Activated CD8-positive, alpha-beta T cell treated with anti-CD3 and anti-CD28 coated beads, Interleukin-2, amount 10 ng/mL, durations not matched to agents 7 days and 5 days (primary cell): ENCODE results near the gene TMUB1. TPM values are rescaled to one million over a fixed set of nuclear protein-coding genes. Genes with fewer than 3 reads are reported as not detected.

ENCODE experiments used
- ATAC-seq: fragments of 150-1000 bp; cut with Tn5 transposase; one replicate; pipeline ENCODE4 v1.10.0; 2021; ENCODE audit warnings: moderate library complexity
- CTCF ChIA-PET: fragments of 350-600 bp; sonication (Branson Sonifier 250); formaldehyde crosslinking; loops from one replicate; lab custom pipeline; 2021; ENCODE audit warnings: antibody characterized with exemption; lab: Charles Lee
- POLR2A ChIA-PET: fragments of 350-600 bp; sonication (Branson Sonifier 250); formaldehyde crosslinking; loops from one replicate; lab custom pipeline; 2021; ENCODE audit warnings: antibody characterized with exemption; lab: Charles Lee
- DNase-seq: peaks from one replicate; pipeline ENCODE4 v3.0.0-alpha.2; 2020
- H3K27ac Mint-ChIP-seq: one replicate; pipeline ENCODE4 v1.8.0; 2021; ENCODE audit warnings: mild to moderate bottlenecking, mixed read lengths
- H3K27me3 Mint-ChIP-seq: one replicate; pipeline ENCODE4 v1.8.0; 2021; ENCODE audit warnings: low read depth, mixed read lengths
- H3K36me3 Mint-ChIP-seq: one replicate; pipeline ENCODE4 v1.8.0; 2021; ENCODE audit warnings: low read depth, mixed read lengths
- H3K4me1 Mint-ChIP-seq: one replicate; pipeline ENCODE4 v1.8.0; 2021; ENCODE audit warnings: low read depth, mixed read lengths
- H3K4me3 Mint-ChIP-seq: one replicate; pipeline ENCODE4 v1.8.0; 2021; ENCODE audit warnings: mild to moderate bottlenecking, mixed read lengths
- H3K9me3 Mint-ChIP-seq: one replicate; pipeline ENCODE4 v1.8.0; 2022; ENCODE audit warnings: mixed read lengths; ENCODE audit not compliant: insufficient read depth
- total RNA-seq, 2 experiments: library from RNA; stranded (reverse); gene quantifications; one replicate each; pipeline ENCODE4 v1.2.3, GENCODE V29; 2021

TMUB1 gene
- total RNA-seq: 10 to 100 TPM; 76.7 to 82.6 TPM

GRCh38 chr7:151083071-151083823, at the start of gene TMUB1:
TMUB1 (minus strand) TSS chr7:151083493; CDS start chr7:151082563, 930 bp downstream.
- H3K27me3 Mint-ChIP-seq: peaks cover 21% of the 10 kb centered on the region
- peak; percentile 66 for ATAC-seq
- H3K4me3 Mint-ChIP-seq: peak within 1 kb of the TSS; percentile 87
- H3K9me3 Mint-ChIP-seq: no peaks in the 10 kb centered on the region
- H3K27ac Mint-ChIP-seq: peak within 1 kb of the TSS; percentile 93
- CTCF ChIA-PET: interaction anchor here (0.6 to 1.3 kb wide), 2 partner anchors 15 to 75 kb away, joined by 3 read pairs; no protein-coding TSS in a partner anchor
- peaks cover 14% of the 10 kb centered on the region for H3K36me3 Mint-ChIP-seq
- peaks cover 62% of the 10 kb centered on the region for H3K4me1 Mint-ChIP-seq
- peak; percentile 87 for DNase-seq
- POLR2A ChIA-PET: interaction anchor here (1.0 to 1.6 kb wide), 2 partner anchors 25 to 28 kb away, joined by 3 to 4 read pairs; no protein-coding TSS in a partner anchor

DNA sequence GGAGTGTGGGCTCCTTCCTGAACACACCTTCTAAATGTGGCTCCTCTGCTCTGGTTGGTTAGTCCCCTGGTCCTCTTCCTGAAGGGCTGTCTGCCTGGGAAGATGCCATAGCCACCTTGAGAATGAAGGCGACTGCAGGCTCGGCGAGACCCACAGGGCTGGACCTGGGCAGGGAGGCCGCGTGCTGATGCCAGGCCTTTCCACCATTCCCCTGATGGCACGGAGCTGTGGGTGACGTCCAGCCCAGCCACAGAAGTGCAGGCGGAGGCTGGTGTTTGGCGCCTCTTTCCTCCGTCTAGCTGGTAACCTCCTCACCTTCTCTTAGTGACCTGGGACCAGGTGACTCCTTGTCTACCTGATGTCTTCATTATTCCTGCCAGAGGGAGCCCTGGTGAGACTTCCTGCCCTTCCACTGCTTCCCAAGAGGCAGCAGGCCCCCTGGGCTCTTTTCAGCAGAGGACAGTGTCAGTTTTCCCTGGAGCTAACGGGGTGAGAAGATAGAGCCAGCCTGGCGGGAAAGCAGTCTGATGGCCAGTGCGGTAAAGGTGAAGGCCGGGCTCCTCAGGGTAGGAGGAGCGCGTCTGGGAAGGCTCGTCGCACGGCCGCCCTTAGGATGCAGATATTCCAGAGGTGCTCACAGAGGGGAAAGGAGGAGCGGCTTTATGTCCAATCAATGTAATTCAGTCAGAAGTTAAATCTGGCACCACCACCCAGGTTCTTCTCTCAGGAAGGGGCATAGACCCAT, 49.3 kb upstream of the TMUB1 start:
- ChIA-PET CTCF (no interaction called here), POLR2A (no interaction called here)
- ATAC-seq (no peak), DNase-seq (no peak)
- Mint-ChIP-seq H3K9me3 (no peaks in the 10 kb centered on the region), H3K27me3 (no peaks in the 10 kb centered on the region), H3K27ac (no peak overlapping the region), H3K4me1 (peaks cover 5% of the 10 kb centered on the region), H3K36me3 (no peaks in the 10 kb centered on the region), H3K4me3 (no peak overlapping the region)

DNA sequence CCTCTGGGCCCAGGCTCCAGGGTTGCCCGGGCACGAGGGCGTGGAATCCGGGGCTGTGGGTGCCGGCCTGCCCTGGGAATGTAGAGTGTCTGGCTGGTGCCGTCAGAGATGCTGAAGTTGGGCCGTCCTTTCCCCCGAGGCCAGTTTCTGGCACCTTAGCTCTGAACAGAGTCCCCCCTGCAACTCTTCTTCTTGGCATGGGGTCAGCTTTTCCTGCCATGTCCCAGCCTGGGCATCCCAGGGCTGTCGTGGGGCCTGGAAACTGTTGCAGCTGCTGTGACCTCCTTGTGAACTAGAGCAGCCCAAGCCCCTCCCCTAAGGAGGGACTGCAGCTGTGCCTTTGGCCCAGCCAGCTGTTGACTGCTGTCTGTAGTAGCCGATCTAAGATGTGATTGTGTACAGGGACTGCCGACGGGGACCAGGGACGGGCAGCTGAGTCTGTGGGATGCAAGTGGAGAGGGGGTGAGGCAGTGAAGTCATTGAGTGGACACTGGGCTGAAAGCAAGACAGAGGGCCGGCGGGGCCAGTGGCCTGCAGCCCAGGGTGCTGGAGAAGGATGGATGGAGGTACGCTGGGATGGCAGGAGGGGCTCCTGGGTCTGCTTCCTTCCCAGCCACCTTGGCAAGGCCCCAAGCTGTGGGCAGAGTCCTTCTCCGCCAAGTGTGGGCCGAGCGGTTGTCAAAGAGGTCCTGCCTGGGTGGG, 48.5 kb upstream of the TMUB1 start:
- POLR2A ChIA-PET: no interaction called here
- H3K4me1 Mint-ChIP-seq: peaks cover 5% of the 10 kb centered on the region
- no peak overlapping the region for H3K4me3 Mint-ChIP-seq
- H3K27me3 Mint-ChIP-seq: no peaks in the 10 kb centered on the region
- CTCF ChIA-PET: no interaction called here
- DNase-seq (no peak), ATAC-seq (no peak)
- H3K27ac Mint-ChIP-seq: no peak overlapping the region
- H3K9me3 Mint-ChIP-seq: no peaks in the 10 kb centered on the region
- H3K36me3 Mint-ChIP-seq: no peaks in the 10 kb centered on the region

DNA sequence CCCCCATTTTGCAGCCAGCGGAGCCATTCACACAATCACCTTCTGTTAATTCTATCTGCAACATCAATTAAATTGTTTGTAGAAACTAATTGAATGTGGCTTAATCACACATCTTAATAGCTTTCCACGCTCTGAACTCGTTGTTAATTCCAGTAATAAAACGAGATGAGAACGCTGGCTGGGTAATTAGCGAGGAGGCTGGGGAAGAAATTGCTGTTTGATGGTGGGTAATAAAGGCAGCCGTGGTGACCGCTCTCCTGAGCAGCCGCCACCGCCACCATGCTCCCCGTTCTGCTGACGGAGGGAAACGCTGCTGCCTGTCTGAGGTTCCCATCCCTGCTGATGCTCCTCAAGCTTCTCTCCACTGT, 47.9 kb upstream of the TMUB1 start:
- Mint-ChIP-seq H3K9me3 (no peaks in the 10 kb centered on the region), H3K4me3 (no peak overlapping the region), H3K27me3 (no peaks in the 10 kb centered on the region), H3K36me3 (no peaks in the 10 kb centered on the region), H3K4me1 (peaks cover 5% of the 10 kb centered on the region), H3K27ac (no peak overlapping the region)
- ChIA-PET POLR2A (no interaction called here), CTCF (no interaction called here)
- no peak for ATAC-seq
- no peak for DNase-seq

GRCh38 chr7:151130741-151131157, 47.5 kb upstream of the TMUB1 start:
- Mint-ChIP-seq H3K4me3 (no peak overlapping the region), H3K27me3 (no peaks in the 10 kb centered on the region), H3K9me3 (no peaks in the 10 kb centered on the region), H3K4me1 (peaks cover 5% of the 10 kb centered on the region), H3K27ac (no peak overlapping the region), H3K36me3 (no peaks in the 10 kb centered on the region)
- ChIA-PET CTCF (no interaction called here), POLR2A (no interaction called here)
- ATAC-seq (no peak), DNase-seq (no peak)

- Mint-ChIP-seq H3K27me3 (no peaks in the 10 kb centered on the region), H3K27ac (no peak overlapping the region), H3K4me3 (no peak overlapping the region), H3K36me3 (no peaks in the 10 kb centered on the region), H3K9me3 (no peaks in the 10 kb centered on the region), H3K4me1 (peaks cover 5% of the 10 kb centered on the region)
- CTCF ChIA-PET: interaction anchor here (0.8 kb wide), 1 partner anchor 42 kb away, joined by 3 read pairs; no protein-coding TSS in a partner anchor
- ATAC-seq (peak; percentile 28), DNase-seq (no peak)
- POLR2A ChIA-PET: no interaction called here
These were observed 46.8 kb upstream of the TMUB1 start for GRCh38 chr7:151129960-151130591.

DNA sequence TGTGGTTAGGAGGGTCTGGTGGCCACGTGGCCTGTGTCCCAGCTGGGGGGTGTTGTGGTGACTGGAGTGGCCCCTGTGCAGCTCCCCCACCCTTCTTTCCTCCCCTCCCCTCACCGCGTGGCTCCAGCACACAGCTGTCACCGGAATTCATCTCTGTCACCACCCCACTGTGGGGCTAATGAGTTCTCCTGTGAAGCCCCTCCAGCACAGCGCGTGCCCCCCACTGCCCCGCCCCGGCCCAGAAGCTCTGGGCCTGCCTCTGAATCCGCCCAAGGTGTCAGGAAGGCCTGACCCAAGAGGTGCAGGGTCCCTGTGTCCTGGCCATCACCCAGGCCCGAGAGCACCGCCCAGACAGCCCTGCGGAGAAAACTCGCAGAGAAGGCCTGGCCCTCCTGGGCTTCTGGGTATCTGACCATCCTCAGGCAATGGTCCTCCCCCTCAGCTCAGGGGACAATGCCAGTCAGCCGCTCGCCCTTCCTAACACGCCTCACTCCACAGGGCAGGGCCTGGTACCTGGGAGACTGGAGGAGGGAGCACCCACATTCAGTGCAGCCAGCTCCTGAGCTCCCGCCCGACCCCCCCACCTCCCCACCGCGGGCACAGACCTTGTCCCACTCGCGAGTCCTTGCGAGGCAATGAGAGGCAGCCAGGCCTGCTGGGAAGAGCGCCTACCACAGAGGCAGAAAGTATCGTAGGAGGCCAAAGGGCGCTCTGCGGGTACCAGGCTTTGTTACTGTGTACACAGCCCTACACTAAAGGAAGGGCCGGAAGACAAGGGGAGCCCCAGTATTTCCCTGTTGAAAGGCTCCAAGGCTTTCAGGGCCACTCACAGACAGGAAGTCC, 46.0 kb upstream of the TMUB1 start:
- ChIA-PET POLR2A (no interaction called here), CTCF (interaction anchor here (0.8 kb wide), 1 partner anchor 43 kb away, joined by 3 read pairs; no protein-coding TSS in a partner anchor)
- Mint-ChIP-seq H3K9me3 (no peaks in the 10 kb centered on the region), H3K4me3 (no peak overlapping the region), H3K4me1 (peaks cover 5% of the 10 kb centered on the region), H3K27me3 (no peaks in the 10 kb centered on the region), H3K27ac (no peak overlapping the region), H3K36me3 (no peaks in the 10 kb centered on the region)
- DNase-seq (no peak), ATAC-seq (no peak)

DNA sequence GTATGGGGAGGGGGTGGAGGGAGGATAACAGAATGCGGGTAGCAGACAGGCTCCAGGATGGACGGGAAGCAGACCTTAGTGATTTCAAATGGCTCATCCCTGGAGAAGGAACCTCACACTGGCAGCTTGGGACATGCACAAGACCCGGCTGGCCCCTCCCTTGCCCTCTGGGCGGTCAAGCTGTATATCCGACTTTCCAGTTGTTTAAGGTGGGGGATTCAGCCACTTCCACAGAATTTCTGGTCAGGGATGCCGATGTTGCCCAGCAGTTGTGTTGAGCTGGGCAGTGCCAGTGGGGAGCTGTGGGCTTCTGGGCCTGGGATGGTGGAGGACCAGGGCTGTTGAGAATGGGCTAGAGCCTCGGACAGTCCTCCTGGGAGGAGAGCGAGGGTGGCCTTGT, 45.4 kb upstream of the TMUB1 start:
- H3K9me3 Mint-ChIP-seq: no peaks in the 10 kb centered on the region
- ChIA-PET CTCF (no interaction called here), POLR2A (no interaction called here)
- no peak overlapping the region for H3K4me3 Mint-ChIP-seq
- H3K36me3 Mint-ChIP-seq: no peaks in the 10 kb centered on the region
- H3K27ac Mint-ChIP-seq: no peak overlapping the region
- H3K27me3 Mint-ChIP-seq: no peaks in the 10 kb centered on the region
- H3K4me1 Mint-ChIP-seq: peaks cover 5% of the 10 kb centered on the region
- no peak for DNase-seq
- no peak for ATAC-seq

GRCh38 chr7:151128144-151128543, 44.9 kb upstream of the TMUB1 start:
- no peak for ATAC-seq
- no peak overlapping the region for H3K27ac Mint-ChIP-seq
- H3K36me3 Mint-ChIP-seq: no peaks in the 10 kb centered on the region
- CTCF ChIA-PET: interaction anchor here (1.5 kb wide), 1 partner anchor 115 kb away, joined by 5 read pairs; no protein-coding TSS in a partner anchor
- no peak for DNase-seq
- peaks cover 5% of the 10 kb centered on the region for H3K4me1 Mint-ChIP-seq
- H3K9me3 Mint-ChIP-seq: no peaks in the 10 kb centered on the region
- POLR2A ChIA-PET: interaction anchor here (0.7 kb wide), 1 partner anchor 477 kb away, joined by 4 read pairs; no protein-coding TSS in a partner anchor
- no peak overlapping the region for H3K4me3 Mint-ChIP-seq
- no peaks in the 10 kb centered on the region for H3K27me3 Mint-ChIP-seq

- POLR2A ChIA-PET: no interaction called here
- no peak for DNase-seq
- Mint-ChIP-seq H3K4me1 (peaks cover 5% of the 10 kb centered on the region), H3K36me3 (no peaks in the 10 kb centered on the region), H3K9me3 (no peaks in the 10 kb centered on the region), H3K4me3 (no peak overlapping the region), H3K27me3 (no peaks in the 10 kb centered on the region), H3K27ac (no peak overlapping the region)
- no peak for ATAC-seq
- CTCF ChIA-PET: interaction anchor here (1.5 kb wide), 1 partner anchor 117 kb away, joined by 5 read pairs; no protein-coding TSS in a partner anchor
These were observed 43.3 kb upstream of the TMUB1 start for GRCh38 chr7:151126491-151127137.
